ENCODE data around the gene ZFYVE28. TPM values are rescaled to one million over a fixed set of nuclear protein-coding genes. Genes with fewer than 3 reads are reported as not detected.

Gene ZFYVE28
- total and polyA plus RNA-seq, 2 donors from 2014 or later = 8.0 to 18.9 TPM

- Histone ChIP-seq H3K9me3 (ENCODE audit: control insufficient read depth in 2 of 3, insufficient read depth in 1 of 3, low read length in 3 of 3) (no peaks in the 10 kb centered on the region), H3K27ac (ENCODE audit: low read depth in 2 of 2, low read length in 2 of 2) (no peak overlapping the region), H3K27me3 (ENCODE audit: control insufficient read depth, insufficient read depth, low read length) (no peaks in the 10 kb centered on the region), H3K36me3 (ENCODE audit: control insufficient read depth in 2 of 3, insufficient read depth in 3 of 3, low read length in 3 of 3) (no peaks in the 10 kb centered on the region), H3K9ac (ENCODE audit: low read length in 3 of 3) (no peak overlapping the region), H3K4me1 (ENCODE audit: control insufficient read depth in 2 of 3, insufficient read depth in 2 of 3, low read depth in 1 of 3, low read length in 3 of 3) (peaks cover 0 to 8% (median 0%) of the 10 kb centered on the region in 3 donors), H3K4me3 (ENCODE audit: low read length in 3 of 3) (no peak overlapping the region)
- no peak for FAIRE-seq
- no peak for DNase-seq
- intact Hi-C loops (cut with DNase I) = no loop called here
- TF ChIP-seq CTCF (IDR thresholded peaks at IDR 0.05; ENCODE audit: borderline replicate concordance, extremely low read depth, insufficient read depth) = no peak
Measured at GRCh38 chr4:2396781-2397368, 21.6 kb downstream of the ZFYVE28 start.

- H3K9me3 ChIP-seq (ENCODE audit: control insufficient read depth in 2 of 3, insufficient read depth in 1 of 3, low read length in 3 of 3) = no peaks in the 10 kb centered on the region
- H3K4me1 ChIP-seq (ENCODE audit: control insufficient read depth in 2 of 3, insufficient read depth in 2 of 3, low read depth in 1 of 3, low read length in 3 of 3) = peaks cover 0 to 8% (median 0%) of the 10 kb centered on the region in 3 donors
- H3K36me3 ChIP-seq (ENCODE audit: control insufficient read depth in 2 of 3, insufficient read depth in 3 of 3, low read length in 3 of 3) = no peaks in the 10 kb centered on the region
- FAIRE-seq (no peak), DNase-seq (no peak)
- H3K27ac ChIP-seq (ENCODE audit: low read depth in 2 of 2, low read length in 2 of 2) = no peak overlapping the region
- H3K27me3 ChIP-seq (ENCODE audit: control insufficient read depth, insufficient read depth, low read length) = no peaks in the 10 kb centered on the region
- intact Hi-C loops (cut with DNase I) = no loop called here
- H3K4me3 ChIP-seq (ENCODE audit: low read length in 3 of 3) = no peak overlapping the region
- no peak for TF ChIP-seq CTCF (IDR thresholded peaks at IDR 0.05; ENCODE audit: borderline replicate concordance, extremely low read depth, insufficient read depth)
- no peak overlapping the region for H3K9ac ChIP-seq (ENCODE audit: low read length in 3 of 3)
Measured at GRCh38 chr4:2395584-2395983, 22.9 kb downstream of the ZFYVE28 start.

GRCh38 chr4:2395038-2395437, 23.4 kb downstream of the ZFYVE28 start:
- DNase-seq (no peak), FAIRE-seq (no peak)
- TF ChIP-seq CTCF (IDR thresholded peaks at IDR 0.05; ENCODE audit: borderline replicate concordance, extremely low read depth, insufficient read depth) = no peak
- Histone ChIP-seq H3K4me1 (ENCODE audit: control insufficient read depth in 2 of 3, insufficient read depth in 2 of 3, low read depth in 1 of 3, low read length in 3 of 3) (peaks cover 0 to 8% (median 0%) of the 10 kb centered on the region in 3 donors), H3K27ac (ENCODE audit: low read depth in 2 of 2, low read length in 2 of 2) (no peak overlapping the region), H3K27me3 (ENCODE audit: control insufficient read depth, insufficient read depth, low read length) (no peaks in the 10 kb centered on the region), H3K9ac (ENCODE audit: low read length in 3 of 3) (no peak overlapping the region), H3K9me3 (ENCODE audit: control insufficient read depth in 2 of 3, insufficient read depth in 1 of 3, low read length in 3 of 3) (no peaks in the 10 kb centered on the region), H3K36me3 (ENCODE audit: control insufficient read depth in 2 of 3, insufficient read depth in 3 of 3, low read length in 3 of 3) (no peaks in the 10 kb centered on the region), H3K4me3 (ENCODE audit: low read length in 3 of 3) (no peak overlapping the region)
- intact Hi-C loops (cut with DNase I) = no loop called here

- H3K27ac ChIP-seq (ENCODE audit: low read depth in 2 of 2, low read length in 2 of 2) = no peak overlapping the region
- DNase-seq = peak in 4 of 5 donors; percentile 52 to 62 (median 54)
- no peaks in the 10 kb centered on the region for H3K36me3 ChIP-seq (ENCODE audit: control insufficient read depth in 2 of 3, insufficient read depth in 3 of 3, low read length in 3 of 3)
- no peak overlapping the region for H3K9ac ChIP-seq (ENCODE audit: low read length in 3 of 3)
- FAIRE-seq = no peak
- TF ChIP-seq CTCF (IDR thresholded peaks at IDR 0.05; ENCODE audit: borderline replicate concordance, extremely low read depth, insufficient read depth) = no peak
- no peak overlapping the region for H3K4me3 ChIP-seq (ENCODE audit: low read length in 3 of 3)
- no peaks in the 10 kb centered on the region for H3K9me3 ChIP-seq (ENCODE audit: control insufficient read depth in 2 of 3, insufficient read depth in 1 of 3, low read length in 3 of 3)
- intact Hi-C loops (cut with DNase I) = no loop called here
- no peaks in the 10 kb centered on the region for H3K27me3 ChIP-seq (ENCODE audit: control insufficient read depth, insufficient read depth, low read length)
- H3K4me1 ChIP-seq (ENCODE audit: control insufficient read depth in 2 of 3, insufficient read depth in 2 of 3, low read depth in 1 of 3, low read length in 3 of 3) = peaks cover 0 to 8% (median 0%) of the 10 kb centered on the region in 3 donors
Measured at GRCh38 chr4:2394528-2394927, 23.9 kb downstream of the ZFYVE28 start.
